GM08714 (cell line): ENCODE data around the gene LCP1.
A peak's percentile ranks its signal among the peaks of the same experiment; 100 is the strongest.
"Not testable (repeated sequence)": the region's sequence is repeated elsewhere in the genome, so short reads cannot be mapped to it uniquely, and the experiment has no call there.

Experiments used
- H3K4me3 ChIP-seq: fragments of 200-500 bp; sonication (Bioruptor generic); 2 replicates; pipeline ENCODE4 v1.5.1; 2014; ENCODE audit warnings: mild to moderate bottlenecking, low read length, inconsistent platforms
- ZNF274 ChIP-seq: IDR thresholded peaks from 2 replicates; pipeline ENCODE4 v1.6.1; 2012; ENCODE audit warnings: mild to moderate bottlenecking, low read depth, low read length

LCP1 gene

GRCh38 chr13:46172531-46172991, 9.4 kb downstream of the LCP1 start:
- H3K4me3 ChIP-seq = peak overlapping the region; percentile 51
- no peak for TF ChIP-seq ZNF274

- no peak for TF ChIP-seq ZNF274
- H3K4me3 ChIP-seq = peak overlapping the region; percentile 51; the same call in 1 of the 2 replicates
Observed at GRCh38 chr13:46171739-46172138, 10.2 kb downstream of the LCP1 start.

DNA sequence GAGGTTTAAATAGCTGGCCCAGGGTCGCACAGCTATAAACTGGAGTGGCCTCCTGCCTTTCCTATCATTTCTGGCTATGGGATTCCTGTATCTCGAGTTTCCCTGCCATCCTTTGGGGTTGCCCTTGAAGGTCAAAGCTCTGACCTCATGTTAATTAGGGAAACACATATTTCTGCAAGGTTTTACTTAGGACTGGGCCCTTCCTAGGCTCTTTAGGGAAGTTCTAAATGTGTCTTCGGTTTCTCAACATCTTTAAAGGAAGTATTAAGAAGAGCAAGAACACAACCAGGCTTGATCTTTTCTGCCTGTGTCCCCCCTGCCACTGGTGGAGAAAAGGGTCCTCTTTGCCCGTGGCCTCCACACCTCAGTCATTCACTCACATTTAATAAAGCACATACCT, 10.8 kb downstream of the LCP1 start:
- TF ChIP-seq ZNF274 = no peak
- H3K4me3 ChIP-seq = peak overlapping the region; percentile 51; the same call in 1 of the 2 replicates

DNA sequence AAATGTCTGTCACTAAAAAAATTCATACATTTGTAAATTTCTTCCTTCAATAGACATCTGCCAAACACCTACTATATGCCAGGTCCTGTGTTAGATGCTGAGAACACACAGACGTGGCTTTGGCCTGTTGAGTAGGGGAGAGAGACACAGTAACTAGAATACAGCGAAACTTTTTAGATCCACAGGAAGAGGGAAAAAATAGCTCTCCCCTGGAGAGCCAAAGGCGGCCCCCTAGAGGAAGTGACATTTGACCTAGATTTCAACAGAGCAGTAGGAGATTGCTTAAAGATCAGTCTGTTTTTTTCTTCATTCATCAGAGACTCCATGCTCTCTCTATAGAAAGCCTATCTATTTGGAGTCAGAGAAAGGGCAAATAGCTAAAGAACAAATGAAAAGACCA, 11.3 kb downstream of the LCP1 start:
- H3K4me3 ChIP-seq = peak overlapping the region; percentile 51; the same call in 1 of the 2 replicates
- no peak for TF ChIP-seq ZNF274

DNA sequence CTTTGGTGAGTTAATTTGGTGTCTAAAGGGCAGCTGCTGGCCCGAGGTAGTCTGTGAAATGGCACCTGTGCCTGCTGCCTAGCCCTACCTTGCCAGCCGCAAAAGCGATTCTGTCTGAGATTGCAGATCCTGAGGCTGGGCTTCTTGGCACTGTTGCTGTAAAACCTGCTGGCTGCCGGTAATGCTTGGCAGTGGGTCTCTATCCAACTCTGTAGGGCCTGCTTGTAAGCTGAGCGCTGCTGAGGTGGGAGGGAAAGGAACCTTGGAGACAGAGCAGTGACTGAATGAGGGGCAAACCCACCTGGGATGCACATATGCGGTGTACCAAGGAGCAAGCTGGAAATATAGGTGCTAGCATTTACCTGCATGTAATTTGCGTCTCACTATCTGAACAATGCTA, 11.7 kb downstream of the LCP1 start:
- H3K4me3 ChIP-seq = peak overlapping the region; percentile 0; the same call in 1 of the 2 replicates
- TF ChIP-seq ZNF274 = no peak

DNA sequence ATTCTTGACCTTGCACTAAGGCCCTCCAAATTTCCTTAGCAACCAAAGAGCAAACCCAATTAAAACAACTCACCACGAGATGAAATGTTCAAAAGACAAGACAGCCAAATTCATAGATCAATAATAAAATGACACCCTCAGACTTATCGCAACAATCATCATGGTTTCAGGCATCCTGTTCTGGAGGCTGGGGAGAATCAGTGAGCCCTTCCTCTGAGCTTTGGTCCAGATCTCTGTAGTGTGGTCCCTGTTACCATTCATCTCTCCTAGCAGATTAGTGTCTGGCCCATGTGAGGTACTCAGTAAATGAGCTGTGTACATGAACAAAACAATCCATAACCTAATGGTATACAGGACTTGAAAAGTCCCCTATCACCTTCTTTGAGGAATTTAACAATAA, 12.2 kb downstream of the LCP1 start:
- peak overlapping the region; percentile 12; the same call in 1 of the 2 replicates for H3K4me3 ChIP-seq
- no peak for TF ChIP-seq ZNF274

- peak overlapping the region; percentile 14; the same call in 1 of the 2 replicates for H3K4me3 ChIP-seq
- TF ChIP-seq ZNF274 = no peak
Observed at GRCh38 chr13:46168783-46169182, 13.2 kb downstream of the LCP1 start.

GRCh38 chr13:46168341-46168740, 13.6 kb downstream of the LCP1 start:
- no peak for TF ChIP-seq ZNF274
- peak overlapping the region; percentile 62 for H3K4me3 ChIP-seq

DNA sequence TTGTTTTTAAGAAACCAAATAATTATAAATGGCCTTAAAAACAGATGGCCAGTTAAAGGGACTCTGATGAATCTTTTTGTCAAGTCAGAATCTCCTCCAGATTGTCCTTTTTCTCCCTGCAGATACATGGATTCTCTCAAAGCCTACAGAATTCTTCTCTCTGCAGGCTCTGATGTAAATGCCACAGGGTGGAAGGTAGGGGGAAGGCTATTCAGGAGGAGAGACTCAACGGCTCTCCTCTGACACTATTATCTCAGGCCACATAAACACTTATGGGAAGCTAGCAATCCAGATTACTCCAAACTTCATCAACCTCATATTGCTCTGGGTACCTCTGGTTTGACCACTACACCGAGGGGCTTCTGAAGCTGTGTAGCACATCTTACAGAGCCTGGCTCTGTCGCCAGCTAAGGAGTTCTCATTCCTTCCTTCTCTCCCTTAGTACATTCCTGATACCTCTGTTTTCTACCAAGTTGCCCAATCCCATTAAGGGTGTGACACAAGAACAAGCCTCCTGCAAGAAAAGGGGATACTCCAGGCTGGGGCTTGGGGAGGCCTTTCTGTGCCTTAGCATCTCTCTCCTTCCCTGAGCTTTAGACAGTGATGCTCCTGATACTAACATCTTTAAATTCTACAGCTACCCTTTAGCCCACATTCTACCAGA, 14.9 kb downstream of the LCP1 start:
- no peak for TF ChIP-seq ZNF274
- H3K4me3 ChIP-seq = peak overlapping the region; percentile 62

- peak overlapping the region; percentile 62 for H3K4me3 ChIP-seq
- TF ChIP-seq ZNF274 = no peak
Observed at GRCh38 chr13:46166224-46166584, 15.8 kb downstream of the LCP1 start.

DNA sequence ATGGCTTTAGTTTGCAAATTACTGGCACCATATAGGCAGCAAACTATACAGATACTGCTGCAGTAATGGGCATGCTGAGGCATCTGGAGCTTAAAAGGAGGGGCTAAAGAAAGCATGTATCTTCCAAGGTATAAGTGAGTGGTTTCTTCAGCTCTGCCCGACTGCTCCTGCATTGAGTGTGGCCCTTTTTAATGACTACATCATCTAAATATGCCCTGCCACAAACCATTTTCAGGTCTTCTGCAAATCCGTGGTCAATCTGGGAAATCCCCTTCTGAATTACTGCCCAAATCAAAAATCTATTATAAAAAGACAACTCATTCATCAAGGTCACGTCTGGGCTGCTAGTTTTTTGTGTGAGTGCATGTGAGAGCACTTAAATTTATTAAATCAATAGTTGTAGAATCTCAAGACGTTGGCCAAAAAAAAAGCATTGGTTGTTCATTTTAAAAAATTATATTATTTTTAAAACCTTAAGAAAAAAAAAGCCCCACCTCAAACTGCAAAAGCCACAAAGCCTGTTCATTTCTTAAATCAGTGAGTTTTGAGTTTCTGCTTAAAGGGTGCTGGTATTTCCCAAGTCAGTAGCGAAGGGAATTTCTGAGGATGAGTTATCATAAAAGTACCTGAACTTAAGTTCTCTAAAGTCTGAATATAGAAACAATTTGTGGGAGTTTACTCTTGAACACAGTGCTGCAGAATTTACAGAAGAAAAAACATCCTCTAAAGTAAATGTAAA, 16.3 kb downstream of the LCP1 start:
- TF ChIP-seq ZNF274 = no peak
- peak overlapping the region; percentile 62; the same call in 1 of the 2 replicates for H3K4me3 ChIP-seq

GRCh38 chr13:46164661-46165060, 17.3 kb downstream of the LCP1 start:
- no peak for TF ChIP-seq ZNF274
- H3K4me3 ChIP-seq = peak overlapping the region; percentile 47

- not testable (repeated sequence) for H3K4me3 ChIP-seq
Observed at GRCh38 chr13:46162741-46163140, 19.2 kb downstream of the LCP1 start.

DNA sequence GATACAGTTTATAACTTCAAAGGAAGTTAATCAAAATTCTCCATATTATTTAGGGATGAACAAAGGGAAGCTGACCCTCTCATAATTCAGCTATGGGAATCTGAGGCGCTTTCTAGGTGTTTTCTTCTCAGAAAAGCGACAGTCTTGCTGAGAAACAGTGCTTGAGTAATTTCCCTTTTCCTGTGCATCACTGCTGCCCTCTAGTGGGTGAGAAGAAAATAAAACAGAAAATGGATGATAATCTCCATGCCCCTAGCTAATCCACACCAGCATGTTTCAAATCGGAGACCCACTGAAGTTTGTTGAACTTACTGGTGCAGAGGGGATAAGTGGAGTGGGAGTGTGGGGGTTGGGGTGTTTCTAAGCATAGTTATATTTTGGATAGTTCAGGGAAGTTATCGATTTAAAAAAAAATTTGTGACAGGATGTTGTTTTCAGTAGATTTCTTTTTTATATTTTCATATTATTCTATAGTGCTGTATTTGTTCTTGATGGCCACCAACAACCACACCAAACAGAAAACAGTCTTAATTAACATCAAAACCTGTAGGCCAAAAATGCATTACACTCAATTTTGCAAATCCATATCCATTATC, 21.4 kb downstream of the LCP1 start:
- TF ChIP-seq ZNF274 = no peak
- peak overlapping the region; percentile 36 for H3K4me3 ChIP-seq

GRCh38 chr13:46160065-46160464, 21.9 kb downstream of the LCP1 start:
- H3K4me3 ChIP-seq = no peak overlapping the region

DNA sequence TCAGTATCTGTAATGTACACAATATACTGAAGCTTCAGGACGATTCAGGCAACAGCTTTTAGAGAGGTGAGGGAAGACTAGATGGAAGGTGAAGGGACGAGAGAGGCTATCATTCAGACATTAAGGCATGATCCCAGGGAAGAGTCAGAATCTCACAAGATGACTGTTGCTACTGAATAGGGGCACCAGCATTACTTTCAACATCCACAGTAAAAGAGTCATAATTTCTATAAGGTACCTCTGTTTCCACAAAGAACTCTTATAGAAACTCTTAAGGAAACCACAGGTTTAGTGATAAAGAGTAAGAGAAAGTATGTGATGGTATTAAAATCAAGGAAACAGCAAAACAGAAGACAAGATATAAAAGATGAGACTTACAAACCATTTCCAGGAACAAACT, 23.0 kb downstream of the LCP1 start:
- no peak for TF ChIP-seq ZNF274

More at GRCh38 chr13:46160065-46160464, 21.9 kb downstream of the LCP1 start:
- TF ChIP-seq ZNF274 = no peak

More for the DNA sequence above, 23.0 kb downstream of the LCP1 start:
- no peak overlapping the region for H3K4me3 ChIP-seq
